Activated naive CD8-positive, alpha-beta T cell treated with anti-CD3 and anti-CD28 coated beads, Interleukin-2, amount 10 ng/mL, durations not matched to agents 7 days and 5 days (primary cell): ENCODE data around the gene SKOR1. TPM values are rescaled to one million over a fixed set of nuclear protein-coding genes. Genes with fewer than 3 reads are reported as not detected.

Experiments
- ATAC-seq: fragments of 150-1000 bp; cut with Tn5 transposase; one replicate; pipeline ENCODE4 v1.10.0; 2021; ENCODE audit warnings: low read depth, moderate library complexity
- POLR2A ChIA-PET: fragments of 350-600 bp; sonication (Branson Sonifier 250); formaldehyde crosslinking; loops from one replicate; lab custom pipeline; 2021; ENCODE audit warnings: antibody characterized with exemption; lab: Charles Lee
- DNase-seq: peaks from one replicate; pipeline ENCODE4 v3.0.0; 2021
- H3K27ac Mint-ChIP-seq: one replicate; pipeline ENCODE4 v1.8.0; 2022; ENCODE audit warnings: mild to moderate bottlenecking, mixed read lengths
- H3K27me3 Mint-ChIP-seq: one replicate; pipeline ENCODE4 v1.8.0; 2022; ENCODE audit warnings: mild to moderate bottlenecking, moderate library complexity, mixed read lengths
- H3K36me3 Mint-ChIP-seq: one replicate; pipeline ENCODE4 v1.8.0; 2021; ENCODE audit warnings: mild to moderate bottlenecking, mixed read lengths
- H3K4me1 Mint-ChIP-seq: one replicate; pipeline ENCODE4 v1.8.0; 2021; ENCODE audit warnings: mixed read lengths
- H3K4me3 Mint-ChIP-seq: one replicate; pipeline ENCODE4 v1.8.0; 2022; ENCODE audit warnings: mild to moderate bottlenecking, moderate library complexity, mixed read lengths
- H3K9me3 Mint-ChIP-seq: one replicate; pipeline ENCODE4 v1.8.0; 2021; ENCODE audit warnings: mixed read lengths
- total RNA-seq, 2 experiments: library from RNA; stranded (reverse); gene quantifications; one replicate each; pipeline ENCODE4 v1.2.3, GENCODE V29; 2021

Gene SKOR1
- total RNA-seq, 2 experiments from 2014 or later, result 0.71 to 0.89 TPM

DNA sequence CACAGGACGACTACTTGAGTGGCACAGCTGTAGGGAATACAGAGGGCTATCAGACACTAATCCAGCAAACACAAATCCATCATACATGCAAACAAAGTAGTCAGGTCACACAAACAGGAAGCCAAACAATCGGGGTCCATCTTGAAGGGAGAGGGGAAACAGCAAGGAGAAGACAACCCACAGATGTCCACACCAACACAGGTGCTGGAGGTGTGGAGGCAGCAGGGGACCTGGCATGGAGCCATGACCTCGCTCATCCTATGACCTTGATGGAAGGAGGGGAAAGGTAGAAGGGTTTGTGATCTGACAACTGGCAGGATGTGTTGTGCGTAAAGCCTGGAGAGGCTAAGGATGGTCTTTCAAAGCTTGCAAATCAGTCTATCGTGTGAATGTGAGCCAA lies 39.9 kb upstream of the SKOR1 start:
- POLR2A ChIA-PET, result no interaction called here
- H3K4me1 Mint-ChIP-seq, result peaks cover 25% of the 10 kb centered on the region
- ATAC-seq (no peak), DNase-seq (no peak)
- no peak overlapping the region for H3K4me3 Mint-ChIP-seq
- H3K27me3 Mint-ChIP-seq, result no peaks in the 10 kb centered on the region
- H3K9me3 Mint-ChIP-seq, result no peaks in the 10 kb centered on the region
- no peak overlapping the region for H3K27ac Mint-ChIP-seq
- peaks cover 5% of the 10 kb centered on the region for H3K36me3 Mint-ChIP-seq

DNA sequence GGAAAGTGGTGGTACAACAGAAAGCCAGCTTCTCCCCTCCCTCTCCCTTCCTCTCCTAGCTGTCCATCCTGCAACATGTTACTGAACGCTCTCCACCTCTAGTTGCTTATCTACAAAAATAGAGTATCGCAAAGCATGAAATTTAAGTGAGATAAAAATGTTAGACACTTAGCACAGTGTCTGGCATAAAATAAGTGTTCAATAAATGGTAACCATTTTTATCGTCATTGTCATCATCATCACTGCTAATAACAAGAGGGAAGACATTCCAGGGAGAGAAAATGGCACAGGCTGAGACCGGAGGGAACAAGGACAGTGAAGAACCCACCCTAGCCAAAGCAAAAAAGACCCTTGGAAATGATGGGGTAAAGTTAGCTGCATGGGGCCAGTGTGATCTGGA lies 38.7 kb upstream of the SKOR1 start:
- POLR2A ChIA-PET, result no interaction called here
- Mint-ChIP-seq H3K27ac (no peak overlapping the region), H3K9me3 (no peaks in the 10 kb centered on the region), H3K36me3 (peaks cover 5% of the 10 kb centered on the region), H3K27me3 (no peaks in the 10 kb centered on the region), H3K4me3 (no peak overlapping the region), H3K4me1 (peaks cover 25% of the 10 kb centered on the region)
- no peak for ATAC-seq
- DNase-seq, result no peak

GRCh38 chr15:67788986-67789385 lies 36.3 kb upstream of the SKOR1 start:
- DNase-seq (no peak), ATAC-seq (no peak)
- no peak overlapping the region for H3K4me3 Mint-ChIP-seq
- H3K36me3 Mint-ChIP-seq, result peaks cover 10% of the 10 kb centered on the region
- POLR2A ChIA-PET, result no interaction called here
- no peak overlapping the region for H3K27ac Mint-ChIP-seq
- no peaks in the 10 kb centered on the region for H3K9me3 Mint-ChIP-seq
- H3K27me3 Mint-ChIP-seq, result no peaks in the 10 kb centered on the region
- H3K4me1 Mint-ChIP-seq, result peaks cover 10% of the 10 kb centered on the region

DNA sequence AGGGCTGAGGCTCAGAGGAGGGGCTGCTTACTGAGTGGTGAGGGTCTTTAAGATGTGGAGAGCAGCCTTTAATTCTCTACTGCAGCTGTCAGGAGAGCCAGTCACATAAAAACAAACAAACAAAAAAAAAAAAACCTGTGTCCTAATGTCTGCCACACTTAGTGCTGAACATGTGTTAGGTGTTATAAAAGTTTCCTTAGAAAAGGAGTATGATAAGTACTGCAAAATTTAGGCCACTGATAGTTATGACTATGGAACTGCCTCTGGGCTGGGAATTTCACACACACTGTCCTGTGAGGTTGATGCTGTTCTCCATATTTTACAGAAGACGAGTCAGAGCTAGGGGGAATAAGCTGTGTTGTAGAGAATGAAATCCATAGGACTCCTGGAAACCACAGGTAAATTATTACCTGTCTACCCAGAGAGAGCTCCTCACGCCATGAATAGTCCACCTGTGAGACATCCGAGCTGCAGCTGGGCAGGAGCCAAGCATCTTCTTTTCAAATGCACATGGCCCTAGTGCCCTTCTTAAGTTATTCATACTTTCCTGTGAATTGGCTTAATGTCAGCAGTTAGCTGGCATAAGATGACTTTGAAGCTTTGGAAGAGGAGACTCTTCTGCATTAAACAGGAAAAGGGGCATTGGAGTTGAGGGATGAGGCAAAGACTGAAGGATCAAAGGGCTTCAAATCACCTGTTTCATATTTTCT lies 34.5 kb upstream of the SKOR1 start:
- Mint-ChIP-seq H3K27ac (no peak overlapping the region), H3K27me3 (no peaks in the 10 kb centered on the region), H3K4me1 (no peaks in the 10 kb centered on the region), H3K9me3 (peaks cover 4% of the 10 kb centered on the region), H3K36me3 (peaks cover 18% of the 10 kb centered on the region), H3K4me3 (no peak overlapping the region)
- DNase-seq (no peak), ATAC-seq (no peak)
- POLR2A ChIA-PET, result no interaction called here

DNA sequence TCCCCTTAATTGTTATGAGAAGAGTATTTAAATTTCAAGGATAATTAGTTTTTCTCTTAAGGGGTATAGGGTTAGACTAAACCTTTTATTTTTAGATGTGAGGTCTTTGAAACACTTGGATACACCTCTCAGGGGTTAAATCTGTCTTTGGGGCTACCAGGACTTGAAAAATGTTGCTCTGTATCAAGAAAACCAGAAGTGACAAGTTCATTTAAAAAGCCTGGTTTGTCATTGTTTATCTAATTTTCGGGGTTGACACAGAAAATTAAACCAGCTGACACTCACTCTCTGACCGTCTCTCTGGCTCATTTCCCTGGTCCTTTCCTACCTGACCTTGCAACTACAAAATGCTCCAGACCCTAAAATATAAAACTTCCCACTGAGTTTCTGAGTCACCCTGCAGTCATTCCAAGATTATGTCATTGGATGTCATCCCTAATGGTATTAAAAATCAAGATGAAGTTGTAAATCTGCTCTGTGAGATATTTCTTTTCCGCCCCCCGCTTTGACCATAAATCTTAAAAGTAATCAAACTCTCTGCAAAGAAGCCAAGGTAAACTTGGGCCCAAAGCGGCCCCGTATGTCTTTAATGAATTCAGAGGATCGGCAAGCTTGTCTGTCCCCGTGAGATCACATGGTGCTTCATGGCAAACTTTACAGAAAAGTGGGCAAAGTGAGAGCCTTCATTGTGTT lies 32.9 kb upstream of the SKOR1 start:
- no peak overlapping the region for H3K4me3 Mint-ChIP-seq
- H3K36me3 Mint-ChIP-seq, result peaks cover 21% of the 10 kb centered on the region
- ATAC-seq (no peak), DNase-seq (no peak)
- POLR2A ChIA-PET, result no interaction called here
- H3K27ac Mint-ChIP-seq, result no peak overlapping the region
- H3K27me3 Mint-ChIP-seq, result no peaks in the 10 kb centered on the region
- peaks cover 4% of the 10 kb centered on the region for H3K9me3 Mint-ChIP-seq
- no peaks in the 10 kb centered on the region for H3K4me1 Mint-ChIP-seq

DNA sequence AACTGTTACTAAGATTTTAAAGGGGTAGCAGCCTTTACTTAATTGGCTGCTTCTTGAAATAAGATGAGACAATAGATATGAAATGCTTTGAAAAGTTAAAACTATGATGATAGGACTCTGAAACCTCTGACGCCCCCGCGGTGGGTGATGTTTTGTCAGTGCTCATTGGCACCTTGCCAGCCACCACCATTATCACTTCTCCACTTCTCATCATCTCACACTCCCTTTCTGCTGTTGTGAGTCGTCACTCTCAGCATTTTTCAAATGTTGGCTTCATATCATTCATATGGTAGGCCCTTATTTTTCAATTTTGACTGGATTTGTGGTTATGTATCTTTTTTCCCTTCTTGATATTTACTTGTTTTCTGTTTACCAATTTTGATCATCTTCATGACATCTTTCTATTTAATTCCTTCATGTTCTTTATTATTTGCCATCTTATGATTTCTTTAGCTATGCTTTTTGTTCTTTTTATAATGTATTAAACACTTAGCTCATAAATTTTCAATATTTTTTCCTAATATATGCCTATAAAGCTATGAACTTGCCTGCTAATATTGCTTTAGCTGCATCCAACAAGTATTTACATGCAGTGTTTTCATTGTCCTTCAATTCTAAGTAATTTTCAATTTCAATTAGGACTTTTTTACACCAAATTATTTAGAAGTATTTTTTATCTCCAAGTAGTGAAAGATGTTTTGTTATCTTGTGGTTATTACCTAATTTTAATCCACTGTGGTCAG lies 30.3 kb upstream of the SKOR1 start:
- POLR2A ChIA-PET, result no interaction called here
- Mint-ChIP-seq H3K27ac (no peak overlapping the region), H3K27me3 (no peaks in the 10 kb centered on the region), H3K4me3 (no peak overlapping the region), H3K36me3 (peaks cover 18% of the 10 kb centered on the region), H3K9me3 (peaks cover 4% of the 10 kb centered on the region), H3K4me1 (no peaks in the 10 kb centered on the region)
- DNase-seq, result no peak
- no peak for ATAC-seq

GRCh38 chr15:67796196-67797127 lies 28.8 kb upstream of the SKOR1 start:
- DNase-seq, result no peak
- POLR2A ChIA-PET, result no interaction called here
- peaks cover 18% of the 10 kb centered on the region for H3K36me3 Mint-ChIP-seq
- ATAC-seq, result no peak
- no peaks in the 10 kb centered on the region for H3K27me3 Mint-ChIP-seq
- H3K27ac Mint-ChIP-seq, result no peak overlapping the region
- peaks cover 4% of the 10 kb centered on the region for H3K9me3 Mint-ChIP-seq
- H3K4me3 Mint-ChIP-seq, result no peak overlapping the region
- no peaks in the 10 kb centered on the region for H3K4me1 Mint-ChIP-seq

- Mint-ChIP-seq H3K4me3 (no peak overlapping the region), H3K27me3 (no peaks in the 10 kb centered on the region), H3K9me3 (peaks cover 3% of the 10 kb centered on the region), H3K4me1 (no peaks in the 10 kb centered on the region), H3K36me3 (peaks cover 6% of the 10 kb centered on the region), H3K27ac (no peak overlapping the region)
- POLR2A ChIA-PET, result no interaction called here
- no peak for ATAC-seq
- DNase-seq, result no peak
These were observed 25.5 kb upstream of the SKOR1 start for GRCh38 chr15:67799801-67800205.

- H3K4me1 Mint-ChIP-seq, result no peaks in the 10 kb centered on the region
- peaks cover 1% of the 10 kb centered on the region for H3K36me3 Mint-ChIP-seq
- H3K9me3 Mint-ChIP-seq, result no peaks in the 10 kb centered on the region
These were observed 24.2 kb upstream of the SKOR1 start for GRCh38 chr15:67801142-67801541.

DNA sequence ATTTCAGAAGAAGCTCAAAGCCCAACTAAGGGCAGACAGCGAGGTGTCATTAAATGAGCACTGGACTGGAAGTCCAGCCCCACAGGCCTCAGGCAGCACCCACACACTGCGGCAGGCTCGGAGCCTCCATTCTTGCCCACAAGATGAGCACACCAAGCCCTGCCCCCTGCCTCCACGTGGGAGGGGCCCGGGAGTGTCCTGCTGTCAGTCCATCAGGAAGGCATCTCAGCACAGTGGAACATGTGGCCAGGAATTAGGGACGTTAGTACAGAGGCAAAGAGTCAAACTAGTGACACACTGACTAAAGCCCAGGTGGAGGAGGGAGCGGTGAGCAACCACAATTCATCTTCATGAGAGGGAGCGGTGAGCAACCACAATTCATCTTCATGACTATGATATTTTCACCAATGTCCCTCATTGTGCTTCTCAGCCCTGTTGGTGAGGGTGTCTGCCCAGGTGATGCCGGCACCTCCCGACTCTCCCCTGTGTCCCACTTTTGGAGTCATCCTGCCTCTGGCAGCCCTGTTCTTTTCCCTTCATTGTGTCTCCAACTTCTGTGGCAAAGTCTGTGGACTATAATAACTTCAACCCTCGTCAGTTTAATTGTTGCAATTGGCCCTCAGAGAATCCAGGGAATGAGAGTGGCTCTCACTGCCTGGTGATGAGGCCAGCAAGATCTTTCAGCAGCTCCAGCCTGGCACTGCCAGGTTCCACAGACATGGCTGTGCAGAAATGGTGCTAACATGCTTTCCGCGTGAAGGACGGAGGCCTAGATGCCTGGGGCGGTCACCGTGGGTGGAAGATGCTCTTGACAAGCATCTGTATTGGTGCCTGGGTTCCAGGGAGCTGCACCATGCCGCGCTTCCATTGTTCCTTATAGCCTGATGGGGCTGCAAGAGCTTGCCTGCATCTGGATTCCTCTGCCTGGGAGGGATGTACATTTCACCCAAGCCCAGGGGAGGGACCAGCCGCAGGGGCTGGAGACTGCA lies 23.1 kb upstream of the SKOR1 start:
- no peaks in the 10 kb centered on the region for H3K4me1 Mint-ChIP-seq
- DNase-seq, result no peak
- POLR2A ChIA-PET, result no interaction called here
- H3K27me3 Mint-ChIP-seq, result no peaks in the 10 kb centered on the region
- no peaks in the 10 kb centered on the region for H3K9me3 Mint-ChIP-seq
- no peak overlapping the region for H3K27ac Mint-ChIP-seq
- no peaks in the 10 kb centered on the region for H3K36me3 Mint-ChIP-seq
- no peak overlapping the region for H3K4me3 Mint-ChIP-seq
- ATAC-seq, result no peak

More at GRCh38 chr15:67801142-67801541, 24.2 kb upstream of the SKOR1 start:
- no peak overlapping the region for H3K27ac Mint-ChIP-seq
- ATAC-seq (no peak), DNase-seq (no peak)
- H3K27me3 Mint-ChIP-seq, result no peaks in the 10 kb centered on the region
- POLR2A ChIA-PET, result no interaction called here
- no peak overlapping the region for H3K4me3 Mint-ChIP-seq

DNA sequence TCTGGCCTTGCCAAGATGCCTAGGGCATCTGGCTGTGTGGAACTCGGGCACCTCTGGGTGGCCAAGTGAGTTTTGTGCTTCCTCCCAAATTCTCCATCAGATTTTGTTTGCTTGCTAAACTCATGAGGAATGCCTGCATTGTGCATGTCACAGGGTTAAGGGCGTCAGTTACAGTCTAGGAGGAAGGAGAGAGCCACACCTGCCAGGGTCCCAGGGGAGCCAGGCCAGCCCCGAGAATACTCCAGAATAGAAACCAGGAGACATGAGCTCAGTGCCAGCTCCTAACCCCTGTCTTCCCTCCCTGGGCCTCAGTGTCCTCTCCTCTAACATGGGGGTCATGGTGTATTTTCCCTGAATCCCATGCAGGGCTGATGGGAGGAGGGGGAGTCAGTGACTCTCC lies 22.0 kb upstream of the SKOR1 start:
- Mint-ChIP-seq H3K4me3 (no peak overlapping the region), H3K27ac (no peak overlapping the region), H3K9me3 (no peaks in the 10 kb centered on the region), H3K4me1 (no peaks in the 10 kb centered on the region), H3K27me3 (no peaks in the 10 kb centered on the region), H3K36me3 (no peaks in the 10 kb centered on the region)
- POLR2A ChIA-PET, result no interaction called here
- DNase-seq (no peak), ATAC-seq (no peak)
